ENCODE results near the gene ATP9B.

GRCh38 chr18:79105455-79105854 is 36.3 kb downstream of the ATP9B start:
- TF ChIP-seq ZNF274 (IDR thresholded peaks at IDR 0.05; ENCODE audit: low read depth, low read length) (no peak), SUZ12 (IDR thresholded peaks at IDR 0.05; ENCODE audit: extremely low read depth, insufficient read depth, insufficient read length) (no peak), YY1 (IDR thresholded peaks at IDR 0.05; ENCODE audit: insufficient read depth, insufficient read length) (no peak)
